Measurements from ENCODE around the gene SLC7A1. TPM values are rescaled to one million over a fixed set of nuclear protein-coding genes. Genes with fewer than 3 reads are reported as not detected.
A peak's percentile ranks its signal among the peaks of the same experiment; 100 is the strongest.

Gene SLC7A1
- total RNA-seq, 3 donors from 2014 or later, result 23.8 to 36.0 (median 28.0) TPM

DNA sequence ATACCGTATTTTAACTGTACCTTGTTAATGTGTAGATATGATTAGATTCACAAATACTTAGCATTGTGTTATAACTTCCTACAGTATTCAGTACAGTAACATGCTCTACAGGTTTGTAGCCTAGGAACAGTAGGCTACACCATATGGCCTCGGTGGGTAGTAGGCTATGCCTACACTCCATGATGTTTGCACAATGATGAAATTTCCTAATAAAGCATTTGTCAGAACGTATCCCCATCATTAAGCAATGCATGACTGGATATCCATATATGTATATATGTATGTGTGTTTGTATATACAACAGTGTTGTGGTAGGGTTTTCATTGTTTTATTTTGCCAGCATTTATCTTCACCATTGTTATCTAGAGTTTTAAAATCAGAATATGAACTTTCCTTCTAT, 119.4 kb downstream of the SLC7A1 start:
- TF ChIP-seq, protein P1, sequence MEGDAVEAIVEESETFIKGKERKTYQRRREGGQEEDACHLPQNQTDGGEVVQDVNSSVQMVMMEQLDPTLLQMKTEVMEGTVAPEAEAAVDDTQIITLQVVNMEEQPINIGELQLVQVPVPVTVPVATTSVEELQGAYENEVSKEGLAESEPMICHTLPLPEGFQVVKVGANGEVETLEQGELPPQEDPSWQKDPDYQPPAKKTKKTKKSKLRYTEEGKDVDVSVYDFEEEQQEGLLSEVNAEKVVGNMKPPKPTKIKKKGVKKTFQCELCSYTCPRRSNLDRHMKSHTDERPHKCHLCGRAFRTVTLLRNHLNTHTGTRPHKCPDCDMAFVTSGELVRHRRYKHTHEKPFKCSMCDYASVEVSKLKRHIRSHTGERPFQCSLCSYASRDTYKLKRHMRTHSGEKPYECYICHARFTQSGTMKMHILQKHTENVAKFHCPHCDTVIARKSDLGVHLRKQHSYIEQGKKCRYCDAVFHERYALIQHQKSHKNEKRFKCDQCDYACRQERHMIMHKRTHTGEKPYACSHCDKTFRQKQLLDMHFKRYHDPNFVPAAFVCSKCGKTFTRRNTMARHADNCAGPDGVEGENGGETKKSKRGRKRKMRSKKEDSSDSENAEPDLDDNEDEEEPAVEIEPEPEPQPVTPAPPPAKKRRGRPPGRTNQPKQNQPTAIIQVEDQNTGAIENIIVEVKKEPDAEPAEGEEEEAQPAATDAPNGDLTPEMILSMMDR (IDR thresholded peaks at IDR 0.05), result no peak
- ATAC-seq (no peak), DNase-seq (no peak)
- intact Hi-C loops (cut with DNase I, micrococcal nuclease), result no loop called here
- no peaks in the 10 kb centered on the region for H3K4me1 ChIP-seq (ENCODE audit: low read depth)
- H3K36me3 ChIP-seq (ENCODE audit: low read depth), result no peaks in the 10 kb centered on the region
- no peak overlapping the region for H3K4me3 ChIP-seq
- H3K9me3 ChIP-seq, result no peaks in the 10 kb centered on the region

- H3K4me3 ChIP-seq, result no peak overlapping the region
- H3K36me3 ChIP-seq (ENCODE audit: low read depth), result no peaks in the 10 kb centered on the region
- TF ChIP-seq, protein P1 (IDR thresholded peaks at IDR 0.05), result no peak
- DNase-seq, result no peak
- H3K9me3 ChIP-seq, result no peaks in the 10 kb centered on the region
- intact Hi-C loops (cut with DNase I, micrococcal nuclease), result no loop called here
- ATAC-seq, result no peak
- no peaks in the 10 kb centered on the region for H3K4me1 ChIP-seq (ENCODE audit: low read depth)
Observed at GRCh38 chr13:29474991-29475390, 120.5 kb downstream of the SLC7A1 start.

GRCh38 chr13:29473166-29473565, 122.3 kb downstream of the SLC7A1 start:
- Histone ChIP-seq H3K36me3 (ENCODE audit: low read depth) (no peaks in the 10 kb centered on the region), H3K4me1 (ENCODE audit: low read depth) (no peaks in the 10 kb centered on the region), H3K4me3 (no peak overlapping the region), H3K9me3 (no peaks in the 10 kb centered on the region)
- TF ChIP-seq, protein P1 (IDR thresholded peaks at IDR 0.05), result no peak
- intact Hi-C loops (cut with DNase I, micrococcal nuclease), result no loop called here
- no peak for ATAC-seq
- no peak for DNase-seq

GRCh38 chr13:29472332-29472961, 123.0 kb downstream of the SLC7A1 start:
- no peaks in the 10 kb centered on the region for H3K4me1 ChIP-seq (ENCODE audit: low read depth)
- TF ChIP-seq, protein P1 (IDR thresholded peaks at IDR 0.05), result peak; percentile 37
- DNase-seq (peak in 2 of 3 donors; percentile 42 to 78), ATAC-seq (peak; percentile 55)
- no peak overlapping the region for H3K4me3 ChIP-seq
- no peaks in the 10 kb centered on the region for H3K36me3 ChIP-seq (ENCODE audit: low read depth)
- intact Hi-C loops (cut with DNase I, micrococcal nuclease), result no loop called here
- no peaks in the 10 kb centered on the region for H3K9me3 ChIP-seq

DNA sequence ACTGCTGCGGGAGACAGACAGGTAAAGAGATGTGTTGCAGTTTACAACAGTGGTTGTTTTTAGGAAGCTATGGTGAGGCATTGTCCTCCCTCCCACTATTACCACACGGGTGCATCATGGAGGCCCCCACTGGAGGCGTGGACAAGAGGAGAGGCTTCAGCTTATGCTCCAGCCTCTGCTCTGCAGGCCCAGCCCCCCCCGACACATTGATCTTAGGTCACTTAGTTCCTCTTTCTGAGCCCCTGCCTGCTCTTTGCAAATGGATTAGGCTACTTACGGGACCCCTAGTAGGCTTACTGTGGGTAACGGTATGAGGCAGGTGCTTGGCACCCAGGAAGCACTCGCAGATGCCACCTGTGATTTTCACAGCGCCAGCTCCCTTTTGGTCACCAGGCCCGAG, 123.9 kb downstream of the SLC7A1 start:
- H3K4me1 ChIP-seq (ENCODE audit: low read depth), result no peaks in the 10 kb centered on the region
- no peaks in the 10 kb centered on the region for H3K9me3 ChIP-seq
- intact Hi-C loops (cut with DNase I, micrococcal nuclease), result no loop called here
- no peak overlapping the region for H3K4me3 ChIP-seq
- H3K36me3 ChIP-seq (ENCODE audit: low read depth), result no peaks in the 10 kb centered on the region
- DNase-seq (no peak), ATAC-seq (no peak)
- TF ChIP-seq, protein P1 (IDR thresholded peaks at IDR 0.05), result no peak
